ENCODE results near the gene NIPA2.

Gene NIPA2

DNA sequence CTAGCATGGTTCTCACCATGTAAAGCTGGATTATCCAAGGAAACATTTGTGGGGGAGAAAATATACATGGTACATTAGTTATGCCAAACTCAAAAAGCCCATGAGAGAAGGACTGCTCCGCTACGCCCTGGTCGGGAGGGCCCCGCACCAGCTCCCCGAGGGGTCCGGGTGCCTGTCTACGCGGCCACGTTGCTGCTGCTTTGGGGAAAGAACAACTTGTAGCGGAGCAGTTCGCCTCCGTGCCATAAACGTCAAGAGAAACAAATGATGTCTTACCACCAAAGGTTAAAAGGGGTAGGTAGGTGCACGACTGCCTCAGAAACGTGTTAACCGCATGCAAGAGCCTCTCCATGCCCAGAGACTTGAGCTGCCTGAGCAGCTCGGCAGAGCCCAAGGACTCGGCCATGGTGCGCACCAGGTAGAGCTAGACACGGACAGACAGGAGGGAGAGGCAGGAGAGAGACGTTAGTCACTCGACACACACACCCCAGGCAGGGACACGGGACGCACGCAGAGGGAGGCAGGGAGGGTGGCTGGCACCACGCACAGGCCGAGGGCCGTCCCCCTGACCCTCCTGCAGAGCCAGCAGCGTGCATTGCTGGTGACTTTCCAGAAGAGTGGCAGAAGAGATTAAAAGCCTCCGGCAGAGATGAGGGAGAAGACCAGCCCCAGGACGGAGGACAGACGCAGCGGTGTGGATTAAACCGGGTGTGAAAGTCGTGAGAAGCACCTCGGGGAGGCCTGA is 78.3 kb downstream of the NIPA2 start:
- ChIA-PET CTCF (interaction anchor here (0.6 kb wide), 1 partner anchor 14 kb away, joined by 3 read pairs; no protein-coding TSS in a partner anchor), POLR2A (ENCODE audit: low non-redundant PET) (no interaction called here)

DNA sequence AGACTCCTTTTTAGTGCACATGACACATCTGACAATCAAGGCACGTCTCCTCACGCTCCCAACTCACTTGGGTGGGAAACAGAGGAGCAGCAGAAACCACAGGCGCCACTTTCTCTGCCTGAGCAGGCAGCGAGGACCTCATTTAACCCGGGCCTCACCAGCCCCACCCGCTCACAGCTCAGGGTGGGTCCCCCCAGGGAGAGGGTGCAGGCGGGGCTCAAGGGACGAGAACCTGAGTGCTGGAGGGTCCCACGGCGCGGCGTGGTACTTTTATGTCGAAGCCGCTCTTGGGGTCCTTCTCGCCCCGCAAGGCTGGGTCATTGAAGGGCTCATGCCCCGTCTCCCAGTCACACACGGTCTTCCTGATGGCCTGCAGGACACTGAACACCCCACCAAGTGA is 79.1 kb downstream of the NIPA2 start:
- ChIA-PET POLR2A (ENCODE audit: low non-redundant PET) (no interaction called here), CTCF (no interaction called here)
- peak overlapping the region; percentile 63 for H3K27ac ChIP-seq
- DNase-seq (ENCODE audit: low spot score), result no peak
- TF ChIP-seq, protein P1, sequence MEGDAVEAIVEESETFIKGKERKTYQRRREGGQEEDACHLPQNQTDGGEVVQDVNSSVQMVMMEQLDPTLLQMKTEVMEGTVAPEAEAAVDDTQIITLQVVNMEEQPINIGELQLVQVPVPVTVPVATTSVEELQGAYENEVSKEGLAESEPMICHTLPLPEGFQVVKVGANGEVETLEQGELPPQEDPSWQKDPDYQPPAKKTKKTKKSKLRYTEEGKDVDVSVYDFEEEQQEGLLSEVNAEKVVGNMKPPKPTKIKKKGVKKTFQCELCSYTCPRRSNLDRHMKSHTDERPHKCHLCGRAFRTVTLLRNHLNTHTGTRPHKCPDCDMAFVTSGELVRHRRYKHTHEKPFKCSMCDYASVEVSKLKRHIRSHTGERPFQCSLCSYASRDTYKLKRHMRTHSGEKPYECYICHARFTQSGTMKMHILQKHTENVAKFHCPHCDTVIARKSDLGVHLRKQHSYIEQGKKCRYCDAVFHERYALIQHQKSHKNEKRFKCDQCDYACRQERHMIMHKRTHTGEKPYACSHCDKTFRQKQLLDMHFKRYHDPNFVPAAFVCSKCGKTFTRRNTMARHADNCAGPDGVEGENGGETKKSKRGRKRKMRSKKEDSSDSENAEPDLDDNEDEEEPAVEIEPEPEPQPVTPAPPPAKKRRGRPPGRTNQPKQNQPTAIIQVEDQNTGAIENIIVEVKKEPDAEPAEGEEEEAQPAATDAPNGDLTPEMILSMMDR (conservative IDR thresholded peaks at IDR 0.05; ENCODE audit: low read depth), result no peak

More for the DNA sequence above, 78.3 kb downstream of the NIPA2 start:
- TF ChIP-seq, protein P1 (conservative IDR thresholded peaks at IDR 0.05; ENCODE audit: low read depth), result no peak
- H3K27ac ChIP-seq, result peak overlapping the region; percentile 63
- no peak for DNase-seq (ENCODE audit: low spot score)

Measured in RWPE1 (cell line).